A549 (cell line): Measurements from ENCODE around the gene OR51B2. TPM values are rescaled to one million over a fixed set of nuclear protein-coding genes. Genes with fewer than 3 reads are reported as not detected.
"Not testable (repeated sequence)": the region's sequence is repeated elsewhere in the genome, so short reads cannot be mapped to it uniquely, and the experiment has no call there.

Experiments
- ATAC-seq, 2 experiments: fragments of 200-7000 bp in 1 of 2; fragments of >200 bp in 1 of 2; cut with Nextera tagmentation in 1 of 2; cut with Tn5 transposase in 1 of 2; 3 replicates each; pipeline versions ENCODE4 v1.8.0 to v1.9.1; 2018 to 2020; ENCODE audit warnings: mild to moderate bottlenecking in 1 of 2, moderate library complexity in 1 of 2
- CTCF ChIA-PET: fragments of 300-600 bp; sonication (Branson Sonifier 250); formaldehyde crosslinking; extraction: SDS; loops from one replicate; lab custom pipeline; 2021; ENCODE audit warnings: antibody characterized with exemption, inconsistent platforms; lab: Yijun Ruan, JAX
- POLR2A ChIA-PET: fragments of 350-600 bp; formaldehyde crosslinking; extraction: SDS; loops from one replicate; lab custom pipeline; 2021; ENCODE audit warnings: antibody characterized with exemption, inconsistent platforms; lab: Yijun Ruan, JAX
- DNase-seq, 2 experiments: peaks; one replicate each; pipeline versions ENCODE4 v3.0.0 to v3.0.0-alpha.2; 2011 to 2016; ENCODE audit warnings: low read depth in 1 of 2, low spot score in 1 of 2
- FAIRE-seq: peaks from 2 replicates; lab custom pipeline; 2011; peaks lifted over from hg19 to GRCh38; lab: Jason Lieb, UNC
- H3K27ac ChIP-seq, 2 experiments: fragments of >200 bp; sonication (Bioruptor Twin); formaldehyde crosslinking; 3 replicates each; pipeline ENCODE4 v1.5.1; 2016 to 2017
- H3K4me1 ChIP-seq: fragments of >200 bp; sonication (Bioruptor Twin); formaldehyde crosslinking; 3 replicates; pipeline ENCODE4 v1.6.1; 2016
- H3K4me2 ChIP-seq: fragments of >200 bp; sonication (Bioruptor Twin); formaldehyde crosslinking; 3 replicates; pipeline ENCODE4 v1.6.1; 2016
- H3K4me3 ChIP-seq: fragments of >200 bp; sonication (Bioruptor Twin); formaldehyde crosslinking; 3 replicates; pipeline ENCODE4 v1.5.1; 2016
- H3K9me3 ChIP-seq: fragments of >200 bp; sonication (Bioruptor Twin); formaldehyde crosslinking; 3 replicates; pipeline ENCODE4 v1.6.1; 2016
- CBX8 ChIP-seq: fragments of 200-600 bp; sonication (generic); IDR thresholded peaks from 2 replicates; pipeline ENCODE4 v1.6.1; 2016
- CHD2 ChIP-seq: fragments of 150-350 bp; IDR thresholded peaks from 2 replicates; pipeline ENCODE4 v1.6.1; 2014; ENCODE audit warnings: low read length; ENCODE audit not compliant: partially characterized antibody
- CHD4 ChIP-seq: fragments of 200-600 bp; sonication (generic); IDR thresholded peaks from 2 replicates; pipeline ENCODE4 v1.6.1; 2016; ENCODE audit warnings: antibody characterized with exemption, mild to moderate bottlenecking, borderline replicate concordance
- EHF ChIP-seq: fragments of 250-450 bp; sonication (Bioruptor Pico); IDR thresholded peaks from 2 replicates; pipeline ENCODE4 v1.5.0; 2020; ENCODE audit warnings: mild to moderate bottlenecking
- EP300 ChIP-seq, 2 experiments: fragments of >200 bp; sonication (Bioruptor Twin); formaldehyde crosslinking; IDR thresholded peaks; 2 replicates in 1 of 2; 3 replicates in 1 of 2; pipeline ENCODE4 v1.6.1; 2016 to 2017
- FOSL2 ChIP-seq, 2 experiments: fragments of 450-650 bp in 1 of 2; fragments of >200 bp in 1 of 2; sonication (Bioruptor Twin) in 1 of 2; formaldehyde crosslinking; IDR thresholded peaks; 2 replicates each; pipeline versions ENCODE4 v1.5.0 to v1.6.1; 2016 to 2020; ENCODE audit warnings: mild to moderate bottlenecking in 1 of 2, moderate library complexity in 1 of 2
- GATA3 ChIP-seq: IDR thresholded peaks from 2 replicates; pipeline ENCODE4 v1.6.1; 2012; ENCODE audit warnings: borderline replicate concordance
- JUN ChIP-seq, 2 experiments: fragments of >200 bp; sonication (Bioruptor Twin); formaldehyde crosslinking; IDR thresholded peaks; 2 replicates in 1 of 2; 3 replicates in 1 of 2; pipeline ENCODE4 v1.6.1; 2016 to 2017
- JUNB ChIP-seq: fragments of >200 bp; sonication (Bioruptor Twin); formaldehyde crosslinking; IDR thresholded peaks from 2 replicates; pipeline ENCODE4 v1.6.1; 2016
- KDM5A ChIP-seq: fragments of 200-600 bp; sonication (generic); IDR thresholded peaks from 2 replicates; pipeline ENCODE4 v1.6.1; 2016; ENCODE audit warnings: antibody characterized with exemption, mild to moderate bottlenecking
- MAZ ChIP-seq: fragments of 150-350 bp; IDR thresholded peaks from 2 replicates; pipeline ENCODE4 v1.6.1; 2014; ENCODE audit warnings: antibody characterized with exemption, low read depth, low read length, borderline replicate concordance
- NPAS2 ChIP-seq: fragments of 250-450 bp; sonication (Bioruptor Pico); IDR thresholded peaks from 2 replicates; pipeline ENCODE4 v1.8.0; 2022; ENCODE audit warnings: mild to moderate bottlenecking, moderate library complexity, borderline replicate concordance
- POLR2A ChIP-seq: IDR thresholded peaks from 2 replicates; pipeline ENCODE4 v1.6.1; 2012; ENCODE audit warnings: mild to moderate bottlenecking, low read length
- RAD21 ChIP-seq, 2 experiments: fragments of >200 bp in 1 of 2; sonication (Bioruptor Twin) in 1 of 2; formaldehyde crosslinking in 1 of 2; IDR thresholded peaks in 1 of 2; conservative IDR thresholded peaks in 1 of 2; 2 replicates in 1 of 2; 3 replicates in 1 of 2; pipeline ENCODE4 v1.6.1; 2012 to 2018; ENCODE audit warnings: inconsistent platforms in 1 of 2
- RCOR1 ChIP-seq: fragments of 150-350 bp; IDR thresholded peaks from 2 replicates; pipeline ENCODE4 v1.6.1; 2014; ENCODE audit warnings: antibody characterized with exemption, low read length, low read depth
- RNF2 ChIP-seq: fragments of 200-600 bp; sonication (generic); IDR thresholded peaks from 2 replicates; pipeline ENCODE4 v1.6.1; 2016; ENCODE audit warnings: low read depth, mild to moderate bottlenecking, antibody characterized with exemption, moderate library complexity, borderline replicate concordance
- TFCP2L1 ChIP-seq: fragments of 250-450 bp; sonication (Bioruptor Pico); IDR thresholded peaks from 2 replicates; pipeline ENCODE4 v1.5.0; 2021; ENCODE audit warnings: mild to moderate bottlenecking
- TP53 ChIP-seq: fragments of 250-450 bp; sonication (Bioruptor Pico); IDR thresholded peaks from 2 replicates; pipeline ENCODE4 v1.5.0; 2021; ENCODE audit warnings: mild to moderate bottlenecking, moderate library complexity
- USF2 ChIP-seq: fragments of 450-650 bp; IDR thresholded peaks from 2 replicates; pipeline ENCODE4 v1.6.1; 2014; ENCODE audit warnings: antibody characterized with exemption
- WGBS: methylation state at CpG from one replicate; pipeline ENCODE4 v1.1.6; 2017; ENCODE audit errors: missing lambda C conversion rate; 5-methylcytosine and 5-hydroxymethylcytosine counted together
- polyA plus RNA-seq, 4 experiments: library from polyadenylated mRNA; depleted of rRNA in 3 of 4; stranded (reverse); fragments of >200 nt; fragmentation: RNase III in 1 of 4; extraction: RNeasy Plus Mini Kit Qiagen cat#74134 plus additional on column Dnase treatment in 1 of 4; gene quantifications; 2 replicates in 3 of 4; 3 replicates in 1 of 4; pipeline ENCODE4 v1.2.3, GENCODE V29; 2011 to 2017
- TF ChIP-seq, protein P1 (sequence below): fragments of >200 bp; sonication (Bioruptor Twin); formaldehyde crosslinking; IDR thresholded peaks from 3 replicates; pipeline ENCODE4 v1.5.1; 2016
- TF ChIP-seq, protein P2 (sequence below): fragments of 150-350 bp; IDR thresholded peaks from 2 replicates; pipeline ENCODE4 v1.6.1; 2014; ENCODE audit warnings: low read depth, mild to moderate bottlenecking, low read length
- TF ChIP-seq, protein P3 (sequence below): IDR thresholded peaks from 2 replicates; pipeline ENCODE4 v1.6.1; 2012

Gene OR51B2
- polyA plus RNA-seq, 2 of the 4 experiments (the other 2 are of a cell fraction), result not detected

- TF ChIP-seq USF2 (no peak), EP300 (IDR thresholded peaks at IDR 0.05) (no peak)
Observed at GRCh38 chr11:5339771-5340322, 15.8 kb upstream of the OR51B2 start (continued).

- H3K4me3 ChIP-seq, CTCF ChIA-PET, H3K4me2 ChIP-seq, H3K9me3 ChIP-seq, FAIRE-seq, ATAC-seq, DNase-seq, H3K4me1 ChIP-seq, POLR2A ChIA-PET, H3K27ac ChIP-seq: not testable (repeated sequence)
- 0% methylated on average over 1 of the region's 1 CpG for WGBS
Observed at GRCh38 chr11:5337253-5337652, 13.2 kb upstream of the OR51B2 start.

GRCh38 chr11:5336331-5336730 lies 12.2 kb upstream of the OR51B2 start:
- TF ChIP-seq NPAS2 (CRISPR knock-in tag) (no peak), MAZ (no peak), RNF2 (no peak), TFCP2L1 (CRISPR knock-in tag) (no peak), EHF (CRISPR knock-in tag) (no peak), JUN (IDR thresholded peaks at IDR 0.05) (no peak), CBX8 (no peak)
- TF ChIP-seq, all 56 proteins: peak for 0
- H3K27ac ChIP-seq, result no peak overlapping the region
- H3K4me2 ChIP-seq, result no peak overlapping the region
- H3K4me3 ChIP-seq, result no peak overlapping the region
- H3K4me1 ChIP-seq, result no peaks in the 10 kb centered on the region
- DNase-seq (no peak), ATAC-seq (no peak), FAIRE-seq (no peak)
- ChIA-PET CTCF (interaction anchor here (0.7 kb wide), 1 partner anchor 128 kb away, joined by 3 read pairs; no protein-coding TSS in a partner anchor), POLR2A (no interaction called here)
- H3K9me3 ChIP-seq, result no peaks in the 10 kb centered on the region

DNA sequence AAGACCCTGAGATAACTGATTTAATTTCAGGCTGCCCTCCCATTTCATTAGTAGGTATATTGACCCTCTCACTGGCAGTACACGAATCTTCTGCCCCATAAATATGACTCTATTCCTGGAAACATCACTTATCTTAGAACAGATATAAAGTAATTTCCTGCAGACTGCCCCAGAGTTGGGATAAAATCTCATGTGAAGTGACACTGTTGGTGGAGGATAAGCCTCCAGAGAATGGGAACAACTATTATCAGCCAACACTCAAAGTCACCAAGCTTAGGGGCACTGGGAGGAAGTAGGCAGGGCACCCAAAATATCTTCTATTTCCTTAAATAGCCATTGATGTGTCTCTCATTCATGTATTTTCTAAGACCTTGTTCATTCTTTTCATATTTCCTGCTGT lies 11.1 kb upstream of the OR51B2 start:
- FAIRE-seq (no peak), DNase-seq (no peak), ATAC-seq (no peak)
- CTCF ChIA-PET, result interaction anchor here (0.5 kb wide), 1 partner anchor 1042 kb away, joined by 4 read pairs; no protein-coding TSS in a partner anchor
- Histone ChIP-seq H3K4me1 (no peaks in the 10 kb centered on the region), H3K27ac (no peak overlapping the region), H3K4me2 (no peak overlapping the region), H3K4me3 (no peak overlapping the region), H3K9me3 (no peaks in the 10 kb centered on the region)
- WGBS, result 0% methylated on average over 1 of the region's 1 CpG
- TF ChIP-seq EHF (CRISPR knock-in tag) (no peak), RCOR1 (no peak), POLR2A (no peak), TP53 (CRISPR knock-in tag) (no peak), TFCP2L1 (CRISPR knock-in tag) (no peak), JUNB (no peak), KDM5A (no peak), GATA3 (no peak), CHD2 (no peak), CHD4 (no peak), FOSL2 (IDR thresholded peaks at IDR 0.05) (no peak), FOSL2 (CRISPR knock-in tag; IDR thresholded peaks at IDR 0.05) (no peak), RAD21 (conservative IDR thresholded peaks at IDR 0.05 in 1 of 2, IDR thresholded peaks at IDR 0.05 in 1 of 2) (no peak)
- TF ChIP-seq, protein P1, sequence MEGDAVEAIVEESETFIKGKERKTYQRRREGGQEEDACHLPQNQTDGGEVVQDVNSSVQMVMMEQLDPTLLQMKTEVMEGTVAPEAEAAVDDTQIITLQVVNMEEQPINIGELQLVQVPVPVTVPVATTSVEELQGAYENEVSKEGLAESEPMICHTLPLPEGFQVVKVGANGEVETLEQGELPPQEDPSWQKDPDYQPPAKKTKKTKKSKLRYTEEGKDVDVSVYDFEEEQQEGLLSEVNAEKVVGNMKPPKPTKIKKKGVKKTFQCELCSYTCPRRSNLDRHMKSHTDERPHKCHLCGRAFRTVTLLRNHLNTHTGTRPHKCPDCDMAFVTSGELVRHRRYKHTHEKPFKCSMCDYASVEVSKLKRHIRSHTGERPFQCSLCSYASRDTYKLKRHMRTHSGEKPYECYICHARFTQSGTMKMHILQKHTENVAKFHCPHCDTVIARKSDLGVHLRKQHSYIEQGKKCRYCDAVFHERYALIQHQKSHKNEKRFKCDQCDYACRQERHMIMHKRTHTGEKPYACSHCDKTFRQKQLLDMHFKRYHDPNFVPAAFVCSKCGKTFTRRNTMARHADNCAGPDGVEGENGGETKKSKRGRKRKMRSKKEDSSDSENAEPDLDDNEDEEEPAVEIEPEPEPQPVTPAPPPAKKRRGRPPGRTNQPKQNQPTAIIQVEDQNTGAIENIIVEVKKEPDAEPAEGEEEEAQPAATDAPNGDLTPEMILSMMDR, result no peak
- TF ChIP-seq, protein P2, sequence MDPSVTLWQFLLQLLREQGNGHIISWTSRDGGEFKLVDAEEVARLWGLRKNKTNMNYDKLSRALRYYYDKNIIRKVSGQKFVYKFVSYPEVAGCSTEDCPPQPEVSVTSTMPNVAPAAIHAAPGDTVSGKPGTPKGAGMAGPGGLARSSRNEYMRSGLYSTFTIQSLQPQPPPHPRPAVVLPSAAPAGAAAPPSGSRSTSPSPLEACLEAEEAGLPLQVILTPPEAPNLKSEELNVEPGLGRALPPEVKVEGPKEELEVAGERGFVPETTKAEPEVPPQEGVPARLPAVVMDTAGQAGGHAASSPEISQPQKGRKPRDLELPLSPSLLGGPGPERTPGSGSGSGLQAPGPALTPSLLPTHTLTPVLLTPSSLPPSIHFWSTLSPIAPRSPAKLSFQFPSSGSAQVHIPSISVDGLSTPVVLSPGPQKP, result no peak
- TF ChIP-seq, protein P3, sequence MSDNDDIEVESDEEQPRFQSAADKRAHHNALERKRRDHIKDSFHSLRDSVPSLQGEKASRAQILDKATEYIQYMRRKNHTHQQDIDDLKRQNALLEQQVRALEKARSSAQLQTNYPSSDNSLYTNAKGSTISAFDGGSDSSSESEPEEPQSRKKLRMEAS, result no peak
- POLR2A ChIA-PET, result no interaction called here
